HG03469 (cell line): ENCODE measurements around the gene RABL2B.
"Not testable (repeated sequence)": the region's sequence is repeated elsewhere in the genome, so short reads cannot be mapped to it uniquely, and the experiment has no call there.

Experiments used
- ATAC-seq: cut with Tn5 transposase; IDR thresholded peaks from one replicate; pipeline ENCODE4 v1.9.1; 2021; ENCODE audit warnings: mild to moderate bottlenecking, moderate library complexity, moderate number of reproducible peaks; ENCODE audit not compliant: unreplicated experiment

The RABL2B gene

GRCh38 chr22:50783033-50783879 is at the start of gene RABL2B:
TSS of gene RABL2B (minus strand) at chr22:50783636. CDS start at chr22:50782294, 1,342 bp downstream.
- peak; percentile 86 for ATAC-seq

- not testable (repeated sequence) for ATAC-seq
These were observed 3.5 kb upstream of the RABL2B start for GRCh38 chr22:50786936-50787335.

GRCh38 chr22:50785289-50785688 is 1.9 kb upstream of the RABL2B start:
- ATAC-seq: not testable (repeated sequence)

GRCh38 chr22:50783880-50784276 is 442 bp upstream of the RABL2B start:
- ATAC-seq: peak; percentile 10

- not testable (repeated sequence) for ATAC-seq
These were observed 1.2 kb downstream of the RABL2B start for GRCh38 chr22:50782253-50782652.

GRCh38 chr22:50780244-50780643 is 3.2 kb downstream of the RABL2B start:
- ATAC-seq: not testable (repeated sequence)

GRCh38 chr22:50777631-50778030 is 5.8 kb downstream of the RABL2B start:
- not testable (repeated sequence) for ATAC-seq

GRCh38 chr22:50775132-50775531 is 8.3 kb downstream of the RABL2B start:
- ATAC-seq: not testable (repeated sequence)

- not testable (repeated sequence) for ATAC-seq
These were observed 19.1 kb downstream of the RABL2B start for GRCh38 chr22:50764288-50764687.

GRCh38 chr22:50761829-50762228 is 21.6 kb downstream of the RABL2B start:
- ATAC-seq: not testable (repeated sequence)

GRCh38 chr22:50759597-50760341 is 23.7 kb downstream of the RABL2B start:
- not testable (repeated sequence) for ATAC-seq

- not testable (repeated sequence) for ATAC-seq
These were observed 26.4 kb downstream of the RABL2B start for GRCh38 chr22:50756949-50757491.

GRCh38 chr22:50756406-50756805 is 27.0 kb downstream of the RABL2B start:
- not testable (repeated sequence) for ATAC-seq

- ATAC-seq: not testable (repeated sequence)
These were observed 28.2 kb downstream of the RABL2B start for GRCh38 chr22:50755251-50755650.

GRCh38 chr22:50749302-50750074 is 33.9 kb downstream of the RABL2B start:
- not testable (repeated sequence) for ATAC-seq

GRCh38 chr22:50748630-50749029 is 34.8 kb downstream of the RABL2B start:
- ATAC-seq: not testable (repeated sequence)

GRCh38 chr22:50747521-50747920 is 35.9 kb downstream of the RABL2B start:
- not testable (repeated sequence) for ATAC-seq

GRCh38 chr22:50744424-50744823 is 39.0 kb downstream of the RABL2B start:
- ATAC-seq: not testable (repeated sequence)

- not testable (repeated sequence) for ATAC-seq
These were observed 42.7 kb downstream of the RABL2B start for GRCh38 chr22:50740714-50741113.

- ATAC-seq: no peak
These were observed 43.5 kb downstream of the RABL2B start for GRCh38 chr22:50739894-50740293.
